HAP-1 (cell line): ENCODE measurements around the gene KLHL26.
A peak's percentile ranks its signal among the peaks of the same experiment; 100 is the strongest.

Source experiments
- DNase-seq, 2 experiments: peaks; one replicate each; pipeline ENCODE4 v3.0.0-alpha.2; 2016 to 2020; ENCODE audit warnings: low spot score in 2 of 2
- H3K27me3 ChIP-seq: fragments of 250-450 bp; sonication (Bioruptor Pico); 2 replicates; pipeline ENCODE4 v1.5.1; 2020; ENCODE audit warnings: low read depth, mild to moderate bottlenecking, moderate library complexity
- H3K36me3 ChIP-seq: fragments of 250-450 bp; sonication (Bioruptor Pico); replicated peaks from 2 replicates; pipeline ENCODE4 v1.5.1; 2020; ENCODE audit warnings: mild to moderate bottlenecking
- H3K4me1 ChIP-seq: fragments of 250-450 bp; sonication (Bioruptor Pico); 2 replicates; pipeline ENCODE4 v1.5.1; 2020; ENCODE audit warnings: mild to moderate bottlenecking
- H3K4me3 ChIP-seq: fragments of 250-450 bp; sonication (Bioruptor Pico); 2 replicates; pipeline ENCODE4 v1.5.1; 2020; ENCODE audit warnings: mild to moderate bottlenecking, moderate library complexity
- H3K9me3 ChIP-seq: fragments of 250-450 bp; sonication (Bioruptor Pico); 2 replicates; pipeline ENCODE4 v1.5.1; 2020; ENCODE audit warnings: mild to moderate bottlenecking, moderate library complexity
- in situ Hi-C: fragments of 300-500 bp; cut with MboI; formaldehyde crosslinking; loops from 3 replicates; pipeline ENCODE4 v1.14.3; 2020; ENCODE audit warnings: low sequenced_read_pairs, inconsistent platforms, mixed read lengths

The KLHL26 gene

DNA sequence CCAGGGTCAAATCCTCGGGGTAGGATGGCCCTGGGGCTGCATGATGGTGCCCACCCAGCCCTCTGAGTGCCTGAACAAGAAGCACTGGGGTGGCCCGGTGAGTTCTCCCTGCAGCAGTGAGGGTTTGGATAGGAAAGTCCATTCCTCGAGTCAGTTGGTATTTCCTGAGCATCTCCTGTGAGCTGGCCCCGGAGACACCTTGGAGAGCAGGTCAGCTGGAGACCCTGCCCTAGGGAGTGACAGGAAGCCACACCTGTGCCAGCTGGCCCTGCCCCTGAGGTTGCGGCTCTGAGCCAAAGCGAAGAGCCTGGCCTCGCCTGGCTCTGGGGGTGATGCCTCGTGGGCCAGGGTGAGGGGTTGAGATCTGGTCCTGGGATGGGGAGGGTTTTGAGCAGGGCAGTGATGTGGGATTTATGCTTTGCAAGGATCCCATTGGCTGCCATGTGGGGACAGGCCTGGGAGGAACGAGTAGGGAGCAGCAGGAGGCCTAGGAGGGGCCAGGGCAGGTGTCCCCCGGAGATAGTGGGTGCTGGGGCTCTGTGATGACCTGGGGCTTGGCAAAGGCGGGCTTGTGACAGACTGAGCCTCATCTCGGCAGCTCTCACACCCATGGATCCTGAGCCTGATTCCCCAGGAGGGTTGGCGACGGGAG is 62.7 kb downstream of the KLHL26 start:
- no peak overlapping the region for H3K4me3 ChIP-seq
- no peak for DNase-seq
- no peaks in the 10 kb centered on the region for H3K27me3 ChIP-seq
- no peaks in the 10 kb centered on the region for H3K9me3 ChIP-seq
- in situ Hi-C loops = no loop called here
- peaks cover 4% of the 10 kb centered on the region for H3K4me1 ChIP-seq
- H3K36me3 ChIP-seq = no peaks in the 10 kb centered on the region

GRCh38 chr19:18700501-18701249 is 63.8 kb downstream of the KLHL26 start:
- no peak overlapping the region for H3K4me3 ChIP-seq
- peaks cover 4% of the 10 kb centered on the region for H3K4me1 ChIP-seq
- H3K27me3 ChIP-seq = no peaks in the 10 kb centered on the region
- peak; percentile 63 to 80 for DNase-seq
- no peaks in the 10 kb centered on the region for H3K9me3 ChIP-seq
- in situ Hi-C loops = no loop called here
- H3K36me3 ChIP-seq = no peaks in the 10 kb centered on the region

GRCh38 chr19:18701250-18701608 is 64.4 kb downstream of the KLHL26 start:
- no peak overlapping the region for H3K4me3 ChIP-seq
- in situ Hi-C loops = no loop called here

DNA sequence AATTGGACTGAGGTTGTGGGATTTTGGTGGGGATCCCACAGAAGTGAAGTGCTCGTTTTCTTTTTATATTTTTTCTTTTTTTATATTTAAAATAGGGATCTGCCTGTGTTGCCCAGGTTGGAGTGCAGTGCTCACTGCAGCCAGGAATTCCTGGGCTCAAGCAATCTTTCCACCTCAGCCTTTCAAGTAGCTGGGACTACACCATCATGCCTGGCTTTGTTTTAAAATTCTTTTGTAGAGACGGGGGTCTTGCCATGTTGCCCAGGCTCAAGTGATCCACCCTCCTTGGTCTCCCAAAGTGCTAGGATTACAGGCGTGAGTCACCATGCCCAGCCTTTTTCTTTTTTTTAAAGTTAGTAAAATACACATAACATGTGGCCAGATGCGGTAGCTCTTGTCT is 67.2 kb downstream of the KLHL26 start:
- H3K4me1 ChIP-seq = peaks cover 4% of the 10 kb centered on the region
- no peak for DNase-seq
- H3K36me3 ChIP-seq = no peaks in the 10 kb centered on the region
- in situ Hi-C loops = no loop called here
- no peaks in the 10 kb centered on the region for H3K9me3 ChIP-seq
- no peak overlapping the region for H3K4me3 ChIP-seq
- no peaks in the 10 kb centered on the region for H3K27me3 ChIP-seq

More at GRCh38 chr19:18701250-18701608, 64.4 kb downstream of the KLHL26 start:
- Histone ChIP-seq H3K9me3 (no peaks in the 10 kb centered on the region), H3K36me3 (no peaks in the 10 kb centered on the region), H3K4me1 (peaks cover 4% of the 10 kb centered on the region), H3K27me3 (no peaks in the 10 kb centered on the region)
- DNase-seq = no peak

- Histone ChIP-seq H3K4me1 (peaks cover 4% of the 10 kb centered on the region), H3K27me3 (no peaks in the 10 kb centered on the region), H3K9me3 (no peaks in the 10 kb centered on the region), H3K36me3 (no peaks in the 10 kb centered on the region), H3K4me3 (no peak overlapping the region)
- in situ Hi-C loops = no loop called here
- no peak for DNase-seq
Measured at GRCh38 chr19:18704971-18705370, 68.1 kb downstream of the KLHL26 start.

GRCh38 chr19:18708452-18709231 is 71.8 kb downstream of the KLHL26 start:
- in situ Hi-C loops = no loop called here
- Histone ChIP-seq H3K4me1 (no peaks in the 10 kb centered on the region), H3K36me3 (no peaks in the 10 kb centered on the region), H3K9me3 (no peaks in the 10 kb centered on the region), H3K4me3 (no peak overlapping the region), H3K27me3 (no peaks in the 10 kb centered on the region)
- DNase-seq = no peak

DNA sequence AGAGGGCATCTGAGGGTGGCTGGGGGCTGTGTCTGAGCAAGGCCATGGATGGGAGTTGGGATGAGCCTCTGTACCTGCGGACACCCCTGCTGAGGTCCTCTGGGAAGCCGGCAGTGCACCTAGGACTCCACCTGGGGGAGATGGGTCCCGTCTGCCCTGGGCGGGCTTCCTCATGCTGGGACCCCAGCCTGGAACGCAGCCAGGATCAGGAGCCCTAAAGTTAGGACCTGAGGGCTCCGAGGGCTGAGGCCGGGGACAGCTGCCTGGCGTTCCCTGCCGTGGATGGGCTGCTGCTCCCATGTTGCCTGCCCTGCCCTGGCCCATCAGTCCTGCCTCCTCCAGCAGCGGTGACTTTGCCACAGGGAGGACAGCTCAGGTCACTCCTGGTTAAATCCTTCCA is 72.7 kb downstream of the KLHL26 start:
- H3K4me3 ChIP-seq = no peak overlapping the region
- no peaks in the 10 kb centered on the region for H3K4me1 ChIP-seq
- H3K27me3 ChIP-seq = no peaks in the 10 kb centered on the region
- no peaks in the 10 kb centered on the region for H3K36me3 ChIP-seq
- DNase-seq = no peak
- H3K9me3 ChIP-seq = no peaks in the 10 kb centered on the region
- in situ Hi-C loops = no loop called here

GRCh38 chr19:18710186-18710585 is 73.4 kb downstream of the KLHL26 start:
- no peaks in the 10 kb centered on the region for H3K4me1 ChIP-seq
- no peak for DNase-seq

GRCh38 chr19:18710996-18711751 is 74.3 kb downstream of the KLHL26 start:
- Histone ChIP-seq H3K36me3 (no peaks in the 10 kb centered on the region), H3K4me1 (no peaks in the 10 kb centered on the region), H3K4me3 (no peak overlapping the region), H3K9me3 (no peaks in the 10 kb centered on the region), H3K27me3 (no peaks in the 10 kb centered on the region)
- DNase-seq = no peak
- in situ Hi-C loops = no loop called here

More at GRCh38 chr19:18710186-18710585, 73.4 kb downstream of the KLHL26 start:
- H3K27me3 ChIP-seq = no peaks in the 10 kb centered on the region
- no peaks in the 10 kb centered on the region for H3K36me3 ChIP-seq
- in situ Hi-C loops = no loop called here
- H3K4me3 ChIP-seq = no peak overlapping the region
- no peaks in the 10 kb centered on the region for H3K9me3 ChIP-seq

DNA sequence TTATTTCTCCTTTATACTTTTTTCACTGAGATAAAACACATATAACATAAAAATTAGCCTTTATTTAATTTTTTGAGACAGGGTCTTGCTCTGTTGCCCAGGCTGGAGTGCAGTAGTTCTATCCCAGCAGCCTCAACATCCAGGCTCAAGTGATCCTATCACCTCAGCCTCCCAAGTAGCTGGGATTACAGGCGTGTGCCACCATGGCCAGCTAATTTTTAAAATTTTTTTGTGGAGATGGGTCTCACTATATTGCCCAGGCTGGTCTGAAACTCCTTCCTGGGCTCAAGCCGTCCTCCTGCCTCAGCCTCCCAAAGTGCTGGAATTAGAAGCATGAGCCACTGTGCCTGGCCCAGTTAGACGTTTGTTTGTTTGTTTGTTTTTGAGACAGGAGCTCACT is 75.1 kb downstream of the KLHL26 start:
- in situ Hi-C loops = no loop called here

GRCh38 chr19:18712981-18713380 is 76.2 kb downstream of the KLHL26 start:
- Histone ChIP-seq H3K9me3 (no peaks in the 10 kb centered on the region), H3K4me3 (no peak overlapping the region), H3K4me1 (no peaks in the 10 kb centered on the region), H3K27me3 (no peaks in the 10 kb centered on the region), H3K36me3 (no peaks in the 10 kb centered on the region)
- in situ Hi-C loops = no loop called here
- DNase-seq = no peak

More for the DNA sequence above, 75.1 kb downstream of the KLHL26 start:
- Histone ChIP-seq H3K9me3 (no peaks in the 10 kb centered on the region), H3K4me1 (no peaks in the 10 kb centered on the region), H3K27me3 (no peaks in the 10 kb centered on the region), H3K4me3 (no peak overlapping the region), H3K36me3 (no peaks in the 10 kb centered on the region)
- DNase-seq = no peak

GRCh38 chr19:18713550-18714117 is 76.8 kb downstream of the KLHL26 start:
- H3K4me1 ChIP-seq = no peaks in the 10 kb centered on the region
- no peaks in the 10 kb centered on the region for H3K27me3 ChIP-seq
- DNase-seq = no peak
- no peaks in the 10 kb centered on the region for H3K36me3 ChIP-seq
- in situ Hi-C loops = no loop called here
- H3K4me3 ChIP-seq = no peak overlapping the region
- no peaks in the 10 kb centered on the region for H3K9me3 ChIP-seq

GRCh38 chr19:18715416-18715815 is 78.6 kb downstream of the KLHL26 start:
- Histone ChIP-seq H3K9me3 (no peaks in the 10 kb centered on the region), H3K27me3 (no peaks in the 10 kb centered on the region), H3K4me1 (no peaks in the 10 kb centered on the region), H3K36me3 (no peaks in the 10 kb centered on the region), H3K4me3 (no peak overlapping the region)
- no peak for DNase-seq
- in situ Hi-C loops = no loop called here
